Nephron progenitor cell (in vitro differentiated cells): ENCODE data around the gene NES.
A peak's percentile ranks its signal among the peaks of the same experiment; 100 is the strongest.

ENCODE experiments used
- DNase-seq: peaks from one replicate; pipeline ENCODE4 v3.0.0; 2021
- H3K27ac Mint-ChIP-seq: 2 replicates; pipeline ENCODE4 v1.8.0; 2021; ENCODE audit warnings: mild to moderate bottlenecking, moderate library complexity, mixed read lengths
- H3K27me3 Mint-ChIP-seq: 2 replicates; pipeline ENCODE4 v1.8.0; 2021; ENCODE audit warnings: mild to moderate bottlenecking, low read depth, mixed read lengths; ENCODE audit not compliant: poor library complexity
- H3K36me3 Mint-ChIP-seq: 2 replicates; pipeline ENCODE4 v1.8.0; 2021; ENCODE audit warnings: low read depth, mixed read lengths
- H3K4me1 Mint-ChIP-seq: 2 replicates; pipeline ENCODE4 v1.8.0; 2021; ENCODE audit warnings: mixed read lengths
- H3K4me3 Mint-ChIP-seq: 2 replicates; pipeline ENCODE4 v1.8.0; 2021; ENCODE audit warnings: mild to moderate bottlenecking, moderate library complexity, mixed read lengths
- H3K9me3 Mint-ChIP-seq: 2 replicates; pipeline ENCODE4 v1.8.0; 2021; ENCODE audit warnings: mild to moderate bottlenecking, moderate library complexity, mixed read lengths
- TF ChIP-seq, protein P1 (sequence below): fragments of 200-600 bp; sonication (generic); IDR thresholded peaks from 2 replicates; pipeline ENCODE4 v1.5.0; 2021; ENCODE audit warnings: antibody characterized with exemption

NES gene

GRCh38 chr1:156660752-156661112 lies 16.5 kb downstream of the NES start:
- TF ChIP-seq, protein P1, sequence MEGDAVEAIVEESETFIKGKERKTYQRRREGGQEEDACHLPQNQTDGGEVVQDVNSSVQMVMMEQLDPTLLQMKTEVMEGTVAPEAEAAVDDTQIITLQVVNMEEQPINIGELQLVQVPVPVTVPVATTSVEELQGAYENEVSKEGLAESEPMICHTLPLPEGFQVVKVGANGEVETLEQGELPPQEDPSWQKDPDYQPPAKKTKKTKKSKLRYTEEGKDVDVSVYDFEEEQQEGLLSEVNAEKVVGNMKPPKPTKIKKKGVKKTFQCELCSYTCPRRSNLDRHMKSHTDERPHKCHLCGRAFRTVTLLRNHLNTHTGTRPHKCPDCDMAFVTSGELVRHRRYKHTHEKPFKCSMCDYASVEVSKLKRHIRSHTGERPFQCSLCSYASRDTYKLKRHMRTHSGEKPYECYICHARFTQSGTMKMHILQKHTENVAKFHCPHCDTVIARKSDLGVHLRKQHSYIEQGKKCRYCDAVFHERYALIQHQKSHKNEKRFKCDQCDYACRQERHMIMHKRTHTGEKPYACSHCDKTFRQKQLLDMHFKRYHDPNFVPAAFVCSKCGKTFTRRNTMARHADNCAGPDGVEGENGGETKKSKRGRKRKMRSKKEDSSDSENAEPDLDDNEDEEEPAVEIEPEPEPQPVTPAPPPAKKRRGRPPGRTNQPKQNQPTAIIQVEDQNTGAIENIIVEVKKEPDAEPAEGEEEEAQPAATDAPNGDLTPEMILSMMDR: no peak
- H3K27me3 Mint-ChIP-seq: peaks cover 45% of the 10 kb centered on the region
- peak overlapping the region; percentile 91 for H3K27ac Mint-ChIP-seq
- no peaks in the 10 kb centered on the region for H3K36me3 Mint-ChIP-seq
- DNase-seq: no peak
- no peaks in the 10 kb centered on the region for H3K9me3 Mint-ChIP-seq
- H3K4me1 Mint-ChIP-seq: peaks cover 77% of the 10 kb centered on the region
- peak overlapping the region; percentile 23 for H3K4me3 Mint-ChIP-seq

- TF ChIP-seq, protein P1: peak; percentile 99
- no peaks in the 10 kb centered on the region for H3K9me3 Mint-ChIP-seq
- peak; percentile 99 for DNase-seq
- H3K27ac Mint-ChIP-seq: peak overlapping the region; percentile 91
- peak overlapping the region; percentile 31 for H3K4me3 Mint-ChIP-seq
- H3K27me3 Mint-ChIP-seq: peaks cover 51% of the 10 kb centered on the region
- peaks cover 71% of the 10 kb centered on the region for H3K4me1 Mint-ChIP-seq
- H3K36me3 Mint-ChIP-seq: no peaks in the 10 kb centered on the region
These were observed 17.0 kb downstream of the NES start for GRCh38 chr1:156659988-156660751.

DNA sequence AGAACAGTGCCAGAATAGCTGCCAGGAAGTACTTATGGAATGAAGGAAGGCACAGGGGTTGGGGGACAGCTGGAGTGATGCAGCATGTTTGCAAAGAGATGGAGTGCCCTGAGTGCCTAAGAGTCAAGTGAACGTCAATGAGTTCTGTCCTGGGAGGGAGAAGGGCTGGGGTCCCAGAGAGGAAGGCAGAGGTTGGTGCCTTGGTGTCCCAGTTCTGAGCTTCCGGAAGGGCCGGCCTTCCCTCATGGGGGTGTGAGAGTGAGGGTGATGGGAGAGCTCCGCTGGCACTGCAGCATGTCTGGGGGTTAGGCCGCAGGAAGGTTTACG lies 17.6 kb downstream of the NES start:
- Mint-ChIP-seq H3K27me3 (peaks cover 57% of the 10 kb centered on the region), H3K4me1 (peaks cover 66% of the 10 kb centered on the region), H3K27ac (no peak overlapping the region)

DNA sequence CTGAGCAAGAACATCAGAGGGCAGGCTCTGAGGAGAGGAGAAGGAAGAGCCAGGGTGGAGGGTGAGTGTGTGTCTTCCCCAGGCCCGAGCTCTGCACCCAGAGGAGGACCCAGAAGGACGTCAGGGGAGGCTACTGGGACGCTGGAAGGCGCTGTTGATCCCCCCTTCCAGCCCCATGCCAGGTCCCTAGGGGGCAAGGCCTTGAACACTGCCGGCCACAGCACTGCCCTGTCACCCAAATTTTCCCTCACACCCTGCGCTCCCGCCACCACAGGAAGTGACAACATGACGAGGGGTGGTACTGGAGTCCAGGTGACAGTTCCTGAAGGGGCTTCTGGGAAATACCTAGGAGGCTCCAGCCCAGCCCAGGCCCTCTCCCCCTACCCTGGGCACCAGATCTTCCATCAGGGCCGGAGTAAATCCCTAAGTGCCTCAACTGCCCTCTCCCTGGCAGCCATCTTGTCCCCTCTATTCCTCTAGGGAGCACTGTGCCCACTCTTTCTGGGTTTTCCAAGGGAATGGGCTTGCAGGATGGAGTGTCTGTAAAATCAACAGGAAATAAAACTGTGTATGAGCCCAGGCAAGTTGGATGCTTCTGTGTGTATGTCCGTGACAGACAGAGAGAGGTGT lies 18.1 kb downstream of the NES start:
- no peaks in the 10 kb centered on the region for H3K9me3 Mint-ChIP-seq

More for the DNA sequence above, 17.6 kb downstream of the NES start:
- no peaks in the 10 kb centered on the region for H3K9me3 Mint-ChIP-seq
- no peaks in the 10 kb centered on the region for H3K36me3 Mint-ChIP-seq
- no peak overlapping the region for H3K4me3 Mint-ChIP-seq
- DNase-seq: no peak
- TF ChIP-seq, protein P1: no peak

GRCh38 chr1:156658496-156658895 lies 18.7 kb downstream of the NES start:
- H3K4me1 Mint-ChIP-seq: peaks cover 55% of the 10 kb centered on the region
- TF ChIP-seq, protein P1: no peak
- no peak overlapping the region for H3K4me3 Mint-ChIP-seq
- H3K9me3 Mint-ChIP-seq: no peaks in the 10 kb centered on the region
- H3K36me3 Mint-ChIP-seq: no peaks in the 10 kb centered on the region
- H3K27ac Mint-ChIP-seq: no peak overlapping the region
- no peak for DNase-seq
- H3K27me3 Mint-ChIP-seq: peaks cover 68% of the 10 kb centered on the region

More for the DNA sequence above, 18.1 kb downstream of the NES start:
- DNase-seq: no peak
- H3K27ac Mint-ChIP-seq: no peak overlapping the region
- peaks cover 60% of the 10 kb centered on the region for H3K4me1 Mint-ChIP-seq
- no peak overlapping the region for H3K4me3 Mint-ChIP-seq
- TF ChIP-seq, protein P1: no peak
- H3K27me3 Mint-ChIP-seq: peaks cover 62% of the 10 kb centered on the region
- H3K36me3 Mint-ChIP-seq: no peaks in the 10 kb centered on the region
